Loucy (cell line): ENCODE measurements around the gene GPR135.

Source experiments
- EZH2phosphoT487 ChIP-seq: fragments of 200-600 bp; IDR thresholded peaks from 2 replicates; pipeline ENCODE4 v1.6.1; 2018; ENCODE audit warnings: antibody characterized with exemption, mild to moderate bottlenecking, moderate library complexity, borderline replicate concordance
- TF ChIP-seq, protein P1 (sequence below): fragments of 200-600 bp; sonication (generic); conservative IDR thresholded peaks from 2 replicates; pipeline ENCODE4 v1.5.1; 2014; ENCODE audit warnings: mild to moderate bottlenecking, antibody characterized with exemption, low read length

DNA sequence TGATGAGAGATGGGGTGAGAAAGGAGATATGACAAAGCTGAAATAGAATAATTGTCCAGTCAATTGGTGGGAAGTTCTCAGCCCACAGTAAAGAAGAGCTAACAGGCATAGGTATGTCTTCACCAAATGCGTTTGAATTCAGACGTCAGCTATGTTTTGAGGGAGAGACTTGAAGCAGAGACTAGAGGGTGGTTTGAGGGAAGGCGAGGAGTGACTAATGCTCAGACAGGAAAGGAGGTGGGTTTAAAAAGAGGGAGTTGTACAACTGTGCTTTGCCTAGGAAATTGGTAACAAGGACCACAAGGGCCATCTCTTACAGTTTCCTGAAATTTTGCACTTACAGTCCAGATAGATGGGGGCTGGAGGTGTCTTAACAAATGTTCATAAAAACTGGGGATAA, 25.6 kb upstream of the GPR135 start:
- TF ChIP-seq, protein P1, sequence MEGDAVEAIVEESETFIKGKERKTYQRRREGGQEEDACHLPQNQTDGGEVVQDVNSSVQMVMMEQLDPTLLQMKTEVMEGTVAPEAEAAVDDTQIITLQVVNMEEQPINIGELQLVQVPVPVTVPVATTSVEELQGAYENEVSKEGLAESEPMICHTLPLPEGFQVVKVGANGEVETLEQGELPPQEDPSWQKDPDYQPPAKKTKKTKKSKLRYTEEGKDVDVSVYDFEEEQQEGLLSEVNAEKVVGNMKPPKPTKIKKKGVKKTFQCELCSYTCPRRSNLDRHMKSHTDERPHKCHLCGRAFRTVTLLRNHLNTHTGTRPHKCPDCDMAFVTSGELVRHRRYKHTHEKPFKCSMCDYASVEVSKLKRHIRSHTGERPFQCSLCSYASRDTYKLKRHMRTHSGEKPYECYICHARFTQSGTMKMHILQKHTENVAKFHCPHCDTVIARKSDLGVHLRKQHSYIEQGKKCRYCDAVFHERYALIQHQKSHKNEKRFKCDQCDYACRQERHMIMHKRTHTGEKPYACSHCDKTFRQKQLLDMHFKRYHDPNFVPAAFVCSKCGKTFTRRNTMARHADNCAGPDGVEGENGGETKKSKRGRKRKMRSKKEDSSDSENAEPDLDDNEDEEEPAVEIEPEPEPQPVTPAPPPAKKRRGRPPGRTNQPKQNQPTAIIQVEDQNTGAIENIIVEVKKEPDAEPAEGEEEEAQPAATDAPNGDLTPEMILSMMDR, result no peak
- no peak for TF ChIP-seq EZH2phosphoT487
